ENCODE measurements around the gene RAP2C.

- TF ChIP-seq EP300 (conservative IDR thresholded peaks at IDR 0.05; ENCODE audit: poor library complexity, severe bottlenecking) (no peak), CTCF (IDR thresholded peaks at IDR 0.05; ENCODE audit: poor library complexity, severe bottlenecking) (no peak), EZH2 (IDR thresholded peaks at IDR 0.05; ENCODE audit: borderline replicate concordance, insufficient read depth, low read length, poor library complexity, severe bottlenecking) (no peak), POLR2AphosphoS5 (IDR thresholded peaks at IDR 0.05) (no peak), TAF1 (IDR thresholded peaks at IDR 0.05; ENCODE audit: low read depth) (no peak), RAD21 (conservative IDR thresholded peaks at IDR 0.05) (no peak), MXI1 (conservative IDR thresholded peaks at IDR 0.05; ENCODE audit: poor library complexity, severe bottlenecking) (no peak), REST (IDR thresholded peaks at IDR 0.05; ENCODE audit: borderline replicate concordance) (no peak)
Measured at GRCh38 chrX:132204629-132205028, 14.6 kb downstream of the RAP2C start.

All from neural cell (in vitro differentiated cells).